HG02623 (cell line): Measurements from ENCODE around the gene CSPG4.

Experiments
- ATAC-seq: cut with Tn5 transposase; IDR thresholded peaks from one replicate; pipeline ENCODE4 v1.9.1; 2021; ENCODE audit warnings: moderate library complexity; ENCODE audit not compliant: unreplicated experiment

Gene CSPG4

GRCh38 chr15:75672646-75673425, 39.8 kb downstream of the CSPG4 start:
- no peak for ATAC-seq

DNA sequence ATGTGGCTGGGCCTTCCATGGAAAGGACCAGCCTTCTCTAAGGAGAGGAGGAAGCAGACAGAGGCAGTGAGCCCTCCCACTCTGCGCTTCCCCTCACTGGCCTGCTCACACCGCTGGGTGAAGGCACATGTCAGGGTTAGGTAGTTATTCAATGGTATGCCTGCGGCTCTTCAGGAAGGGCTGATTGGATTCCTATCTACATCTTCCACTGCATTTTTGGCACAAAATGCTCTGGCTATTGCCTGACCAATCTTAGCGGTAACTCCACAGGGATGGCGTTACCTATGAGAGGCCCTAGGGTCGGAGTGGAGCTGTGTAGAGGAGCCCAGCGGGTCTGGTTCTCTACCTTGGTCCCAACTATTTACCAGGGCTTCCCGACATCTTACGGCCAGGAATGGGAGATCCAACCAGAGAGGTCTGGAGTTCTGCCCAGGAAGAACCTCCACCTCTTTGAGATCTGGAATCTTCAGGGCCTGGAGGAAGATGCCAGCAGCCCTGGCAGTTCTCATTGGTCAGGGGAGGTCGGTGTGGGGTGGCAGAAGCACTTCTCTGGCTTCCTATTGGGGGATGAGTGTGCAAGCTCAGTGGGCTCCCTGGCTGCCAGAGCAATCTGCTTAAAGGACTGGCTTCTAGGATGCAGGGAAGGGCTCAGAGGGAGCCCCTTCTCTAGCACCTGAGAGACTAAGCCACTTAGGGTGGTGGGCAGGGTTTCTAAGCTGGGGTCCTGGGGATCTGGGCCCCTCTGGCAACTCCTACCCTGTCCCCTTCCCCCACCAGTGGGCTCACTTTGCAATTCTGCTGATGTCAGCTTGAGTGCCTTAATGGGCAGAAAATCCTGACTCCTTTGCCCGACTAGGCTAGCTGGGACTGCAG, 40.7 kb downstream of the CSPG4 start:
- ATAC-seq: no peak

DNA sequence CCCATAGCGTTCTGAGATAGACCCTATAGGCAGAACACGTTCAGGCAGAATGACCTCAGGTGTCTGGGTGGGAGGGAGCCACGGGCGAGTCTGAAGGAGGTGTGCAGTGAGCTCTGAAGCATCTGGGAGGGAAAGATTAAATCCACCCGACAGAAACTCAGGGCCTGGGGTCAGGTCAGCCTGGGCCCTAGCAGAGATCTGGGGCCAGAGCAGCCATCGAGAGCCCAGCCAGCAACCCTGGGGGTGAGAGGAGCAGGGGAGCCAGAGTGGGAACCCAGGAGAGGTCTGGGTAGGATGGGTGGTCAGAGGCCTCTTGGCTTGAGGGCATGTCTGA, 42.8 kb downstream of the CSPG4 start:
- ATAC-seq: no peak

- no peak for ATAC-seq
These were observed 43.3 kb downstream of the CSPG4 start for GRCh38 chr15:75669191-75669878.

GRCh38 chr15:75666823-75667501, 45.7 kb downstream of the CSPG4 start:
- no peak for ATAC-seq

- no peak for ATAC-seq
These were observed 48.7 kb downstream of the CSPG4 start for GRCh38 chr15:75663931-75664421.

DNA sequence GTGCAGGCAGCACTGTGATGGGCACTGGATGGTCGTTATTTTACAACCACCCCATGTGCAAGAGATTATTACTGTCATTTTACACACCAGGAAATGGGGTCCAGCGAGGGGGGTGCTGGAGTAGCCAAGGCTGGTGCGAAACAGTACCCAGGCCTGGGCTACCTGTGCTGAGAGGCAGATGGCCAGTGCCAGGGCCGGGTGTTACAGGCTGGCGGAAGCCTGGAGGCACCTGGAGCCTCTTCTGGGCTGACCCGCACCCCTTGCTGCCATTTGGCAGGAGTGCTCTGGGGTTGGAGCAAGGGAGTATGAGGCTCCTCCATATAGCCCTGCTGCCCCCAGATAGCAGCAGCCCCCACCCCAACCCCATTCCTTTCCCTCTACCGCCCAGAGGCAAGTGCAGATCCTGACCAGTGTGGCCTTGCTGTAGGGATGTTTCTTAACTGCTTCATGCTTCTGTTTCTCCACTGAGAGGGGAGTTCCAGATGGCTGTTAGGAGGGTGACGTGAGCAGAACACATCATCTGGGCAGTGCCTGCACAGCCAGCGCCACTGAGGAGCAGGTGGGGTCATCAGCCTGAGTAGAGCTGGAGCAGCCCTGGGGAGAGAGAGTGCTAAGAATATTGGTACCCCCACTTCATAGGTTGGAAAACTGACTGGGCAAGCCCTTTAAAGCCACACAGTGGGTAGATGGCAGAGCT, 49.7 kb downstream of the CSPG4 start:
- ATAC-seq: no peak

DNA sequence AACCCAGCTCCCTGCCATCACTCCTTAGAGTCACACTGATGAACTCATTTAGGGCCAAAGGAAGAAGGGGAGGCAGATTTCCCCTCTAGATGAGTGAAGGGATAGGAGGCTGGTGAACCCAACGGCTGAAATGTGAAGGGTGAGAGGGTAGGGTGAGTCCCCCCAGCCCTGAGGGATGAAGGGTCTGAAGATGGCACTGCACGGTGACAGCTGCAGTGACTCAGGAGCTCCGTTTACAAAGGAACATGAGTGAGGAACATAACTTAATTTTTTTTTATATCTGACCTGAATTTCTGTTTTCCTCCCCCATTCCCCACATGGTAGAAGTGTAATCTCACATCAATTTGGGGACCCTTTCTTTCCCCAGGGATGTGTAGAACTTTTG, 50.9 kb downstream of the CSPG4 start:
- no peak for ATAC-seq

DNA sequence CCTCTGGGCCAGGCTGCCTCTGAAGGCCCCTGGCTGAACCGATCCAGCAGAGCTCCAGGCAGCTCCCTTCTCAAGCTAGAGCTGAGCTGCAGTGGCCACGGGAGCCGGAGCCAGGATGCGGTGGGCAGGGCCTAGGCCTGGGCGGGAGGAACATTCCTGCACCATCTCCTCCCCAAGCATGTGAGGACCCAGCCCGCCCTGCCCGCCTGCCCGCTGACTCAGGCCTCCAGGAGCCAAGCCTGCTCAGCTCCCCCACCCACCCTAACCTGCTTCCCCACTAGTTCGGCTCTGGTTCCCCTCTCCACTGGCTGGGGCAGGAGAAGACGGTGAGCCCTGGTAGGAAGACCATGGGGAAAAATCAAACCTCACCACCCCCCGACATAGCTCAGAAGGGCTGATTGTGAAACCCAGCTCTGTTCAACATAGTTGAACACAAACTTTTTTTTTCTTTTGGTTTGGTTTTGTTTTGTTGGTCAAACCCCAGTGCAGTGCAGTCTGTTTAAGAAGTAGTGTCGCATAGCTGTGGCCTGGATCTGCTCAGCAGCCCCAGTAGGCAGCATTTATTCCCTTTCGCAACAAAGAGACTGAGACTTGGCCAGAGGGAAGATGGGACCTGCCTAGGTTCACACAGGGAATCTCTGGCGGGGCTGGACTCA, 51.4 kb downstream of the CSPG4 start:
- ATAC-seq: no peak

GRCh38 chr15:75659928-75660645, 52.6 kb downstream of the CSPG4 start:
- no peak for ATAC-seq

DNA sequence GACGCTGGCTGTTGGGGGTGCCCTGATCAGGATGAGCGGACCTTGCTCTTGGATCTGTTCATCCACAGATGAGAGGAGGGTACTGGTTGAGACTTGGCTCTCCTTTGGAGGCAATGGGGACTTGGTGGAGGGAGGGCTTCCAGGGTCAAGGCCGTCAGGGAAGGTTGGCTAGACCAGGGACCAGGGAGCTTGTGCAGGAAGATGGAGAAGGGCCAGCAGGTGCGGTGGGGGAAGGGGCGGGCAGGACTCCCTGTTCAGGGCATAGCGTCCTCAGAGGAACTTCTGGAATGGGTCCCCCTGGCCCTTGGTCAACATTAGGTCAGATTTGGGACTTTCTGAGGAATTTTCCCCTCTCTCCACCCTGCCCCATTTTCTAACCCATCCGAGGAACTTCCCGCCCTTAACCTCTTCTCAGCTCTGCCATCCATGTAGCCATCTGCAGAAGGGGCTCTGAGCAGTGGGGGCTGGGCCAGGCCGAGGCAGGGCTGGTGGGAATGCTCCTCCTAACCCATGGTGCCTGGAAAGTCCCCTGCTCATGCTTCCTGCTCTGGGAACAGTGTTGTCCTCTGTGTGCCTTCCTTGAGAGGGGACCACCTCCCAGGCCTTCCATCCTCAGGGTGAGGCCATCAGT, 53.4 kb downstream of the CSPG4 start:
- ATAC-seq: no peak

- no peak for ATAC-seq
These were observed 55.8 kb downstream of the CSPG4 start for GRCh38 chr15:75656813-75657212.

- no peak for ATAC-seq
These were observed 56.3 kb downstream of the CSPG4 start for GRCh38 chr15:75656331-75656730.

DNA sequence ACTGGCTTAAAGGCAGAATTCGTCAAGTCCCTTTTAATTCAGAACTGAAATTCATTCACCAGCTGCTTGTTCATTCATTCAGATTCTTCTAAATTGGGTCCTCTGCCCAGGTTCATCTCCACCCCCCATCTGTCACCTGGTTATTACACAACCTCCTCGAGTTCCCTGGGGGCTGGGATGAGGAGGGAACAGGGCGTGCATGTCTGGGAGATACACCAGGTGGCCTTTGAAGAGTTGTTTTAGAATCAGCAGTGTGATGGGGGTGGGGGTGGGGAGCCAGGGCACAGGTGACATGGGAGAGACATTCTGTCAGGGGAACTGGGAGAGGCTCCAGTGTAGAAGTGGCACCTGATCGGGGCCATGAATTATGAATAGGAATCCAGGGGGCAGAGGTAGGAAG, 56.7 kb downstream of the CSPG4 start:
- ATAC-seq: no peak

DNA sequence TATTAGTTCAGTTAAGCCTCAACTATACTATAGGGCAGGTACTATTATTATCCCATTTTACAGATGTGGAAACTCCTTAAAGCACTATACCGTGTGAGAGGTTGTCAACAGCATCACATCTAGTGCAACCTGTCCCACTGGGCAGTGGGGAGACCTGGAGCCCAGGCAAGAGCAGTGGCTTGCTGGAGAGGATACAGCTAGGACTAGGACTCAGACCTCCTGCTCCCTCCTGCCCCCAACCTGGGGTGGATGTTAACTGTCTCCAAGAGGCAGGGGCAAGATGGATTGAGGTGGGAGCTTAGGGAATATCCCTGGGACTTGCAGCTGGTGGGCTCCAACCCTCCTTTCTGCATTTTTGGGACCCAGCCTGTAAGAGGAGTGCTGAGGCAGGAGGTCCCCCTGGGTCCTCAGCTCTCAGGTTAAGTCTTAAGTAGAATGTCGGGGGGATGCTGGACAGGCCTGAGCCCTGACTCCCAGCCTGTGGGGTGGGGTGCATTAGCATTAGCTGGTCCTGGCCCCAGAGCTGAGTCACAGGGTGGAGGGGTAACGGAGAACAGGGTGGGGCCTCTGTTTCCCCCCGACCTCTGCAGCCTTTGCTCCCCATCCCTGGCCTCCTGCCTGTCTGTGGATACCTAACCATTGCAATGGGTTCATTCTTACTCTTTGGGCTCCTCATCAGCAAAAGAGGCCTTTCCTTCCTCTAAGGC, 58.3 kb downstream of the CSPG4 start:
- no peak for ATAC-seq

- ATAC-seq: no peak
These were observed 59.2 kb downstream of the CSPG4 start for GRCh38 chr15:75653347-75653913.

GRCh38 chr15:75651810-75652543, 60.7 kb downstream of the CSPG4 start:
- ATAC-seq: no peak
